Measurements from ENCODE around the gene NEDD8.
A peak's percentile ranks its signal among the peaks of the same experiment; 100 is the strongest.

The NEDD8 gene

GRCh38 chr14:24232121-24232644 is at the start of gene NEDD8:
Gene NEDD8 (minus strand): TSS chr14:24232367. CDS start chr14:24232267, 100 bp downstream.
- no peak for DNase-seq

GRCh38 chr14:24281636-24282035 is 49.5 kb upstream of the NEDD8 start:
- DNase-seq, result no peak

GRCh38 chr14:24280797-24281460 is 48.8 kb upstream of the NEDD8 start:
- no peak for DNase-seq

- no peak for DNase-seq
Observed at GRCh38 chr14:24279301-24280186, 47.4 kb upstream of the NEDD8 start.

- no peak for DNase-seq
Observed at GRCh38 chr14:24278424-24278823, 46.3 kb upstream of the NEDD8 start.

GRCh38 chr14:24277606-24278321 is 45.6 kb upstream of the NEDD8 start:
- DNase-seq, result no peak

- DNase-seq, result no peak
Observed at GRCh38 chr14:24277071-24277470, 44.9 kb upstream of the NEDD8 start.

- DNase-seq, result no peak
Observed at GRCh38 chr14:24274101-24274543, 42.0 kb upstream of the NEDD8 start.

- DNase-seq, result no peak
Observed at GRCh38 chr14:24273422-24273998, 41.3 kb upstream of the NEDD8 start.

GRCh38 chr14:24272467-24272866 is 40.3 kb upstream of the NEDD8 start:
- no peak for DNase-seq

- no peak for DNase-seq
Observed at GRCh38 chr14:24271834-24272263, 39.7 kb upstream of the NEDD8 start.

- peak; percentile 88 for DNase-seq
Observed at GRCh38 chr14:24271134-24271833, 39.1 kb upstream of the NEDD8 start, which contains the start of gene RABGGTA. Gene RABGGTA (minus strand): TSS chr14:24271597. CDS start chr14:24271115, 482 bp downstream.

- DNase-seq, result no peak
Observed at GRCh38 chr14:24270537-24271133, 38.5 kb upstream of the NEDD8 start.

- no peak for DNase-seq
Observed at GRCh38 chr14:24269910-24270536, 37.9 kb upstream of the NEDD8 start.

GRCh38 chr14:24269368-24269767 is 37.2 kb upstream of the NEDD8 start:
- DNase-seq, result no peak

- DNase-seq, result no peak
Observed at GRCh38 chr14:24268225-24268624, 36.1 kb upstream of the NEDD8 start.

- DNase-seq, result no peak
Observed at GRCh38 chr14:24267516-24267915, 35.3 kb upstream of the NEDD8 start.

- DNase-seq, result no peak
Observed at GRCh38 chr14:24266344-24267244, 34.4 kb upstream of the NEDD8 start.

GRCh38 chr14:24264298-24264697 is 32.1 kb upstream of the NEDD8 start:
- DNase-seq, result no peak

- DNase-seq, result no peak
Observed at GRCh38 chr14:24263848-24264247, 31.7 kb upstream of the NEDD8 start.
